NCI-H187 treated with DMSO at 0.1 percent for 48 hours (cell line): ENCODE data around the gene AMMECR1.
"Not testable (repeated sequence)": the region's sequence is repeated elsewhere in the genome, so short reads cannot be mapped to it uniquely, and the experiment has no call there.

Source experiments
- DNase-seq: peaks from one replicate; lab custom pipeline; 2025; lab: John Stamatoyannopoulos, UW

The AMMECR1 gene

GRCh38 chrX:110317820-110318663, at the start of gene AMMECR1:
TSS of gene AMMECR1 (minus strand) at chrX:110318085. CDS start at chrX:110318071, 14 bp downstream.
- peak; percentile 12 for DNase-seq

DNA sequence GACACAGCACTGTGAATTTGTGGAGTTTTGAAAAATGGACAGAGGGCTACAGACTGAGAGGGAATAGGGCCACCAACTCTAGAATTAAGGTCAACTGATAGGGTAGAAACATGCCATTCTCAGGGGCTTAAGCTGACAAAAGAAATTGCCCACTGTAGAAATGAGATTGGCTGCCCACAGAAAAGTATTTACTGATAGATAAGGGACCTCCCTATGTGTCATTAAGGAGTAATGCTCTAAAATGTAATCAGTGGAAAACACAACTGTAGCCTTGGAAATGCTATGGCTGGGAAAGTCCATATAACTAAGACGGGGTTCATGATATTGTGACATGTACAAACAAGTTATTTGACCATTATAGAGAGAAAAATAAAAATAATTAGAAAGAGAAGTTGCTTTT, 45.4 kb upstream of the AMMECR1 start:
- DNase-seq = no peak

GRCh38 chrX:110359273-110359672, 41.4 kb upstream of the AMMECR1 start:
- no peak for DNase-seq

DNA sequence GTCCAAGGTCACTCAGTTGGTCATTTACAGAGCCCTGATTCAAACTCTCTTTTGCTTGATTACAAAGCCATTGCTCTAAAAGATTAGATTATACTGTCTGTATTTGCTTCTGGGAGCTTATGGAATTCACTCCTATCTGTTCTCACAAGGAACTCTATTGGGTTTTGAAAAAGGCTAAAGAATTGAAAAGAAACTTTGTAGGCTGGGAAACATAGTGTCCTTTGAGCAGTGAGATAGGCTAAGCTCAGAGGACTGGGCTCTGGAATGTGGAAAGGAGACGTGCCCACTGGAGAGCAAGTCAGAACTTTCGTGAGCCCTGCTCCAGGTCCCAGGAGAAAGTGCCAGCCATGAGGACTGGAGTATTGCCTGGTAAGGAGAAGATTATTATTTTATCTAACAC, 40.7 kb upstream of the AMMECR1 start, which contains the start of gene RTL9:
RTL9 (plus strand) TSS at position 301 of the 400 bp plus-strand sequence. CDS start 91,770 bp downstream, outside the sequence.
- no peak for DNase-seq

GRCh38 chrX:110346681-110347080, 28.8 kb upstream of the AMMECR1 start:
- DNase-seq = no peak

GRCh38 chrX:110341189-110342035, 23.5 kb upstream of the AMMECR1 start:
- no peak for DNase-seq

DNA sequence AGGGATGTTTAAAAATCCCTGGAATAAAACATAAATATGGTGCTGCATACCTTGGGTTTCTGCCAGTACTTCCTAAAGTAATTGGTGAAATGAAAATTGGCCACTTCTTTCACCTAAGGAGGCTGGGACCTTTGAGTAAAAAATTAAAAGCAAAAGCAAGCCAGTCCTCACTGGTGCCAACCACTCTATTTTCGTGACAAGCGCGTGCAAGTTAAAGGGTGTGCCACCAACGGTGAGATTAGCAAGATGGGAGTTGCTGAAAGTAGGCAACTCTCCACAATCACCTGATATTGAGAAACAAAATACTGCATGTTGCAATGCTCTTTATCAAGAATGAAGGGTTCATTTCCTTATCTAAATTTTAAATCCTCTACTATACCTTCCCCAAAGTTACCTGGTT, 21.1 kb upstream of the AMMECR1 start:
- DNase-seq = no peak

DNA sequence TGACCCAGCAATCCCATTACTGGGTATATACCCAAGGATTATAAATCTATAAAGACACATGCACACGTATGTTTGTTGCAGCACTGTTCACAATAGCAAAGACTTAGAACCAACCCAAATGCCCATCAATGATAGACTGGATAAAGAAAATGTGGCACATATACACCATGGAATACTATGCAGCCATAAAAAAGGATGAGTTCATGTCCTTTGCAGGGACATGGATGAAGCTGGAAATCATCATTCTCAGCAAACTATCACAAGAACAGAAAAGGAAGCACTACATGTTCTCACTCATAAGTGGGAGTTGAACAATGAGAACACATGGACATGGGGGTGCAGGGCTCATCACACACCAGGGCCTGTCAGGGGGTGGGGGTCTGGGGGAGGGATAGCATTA, 15.6 kb upstream of the AMMECR1 start:
- not testable (repeated sequence) for DNase-seq

DNA sequence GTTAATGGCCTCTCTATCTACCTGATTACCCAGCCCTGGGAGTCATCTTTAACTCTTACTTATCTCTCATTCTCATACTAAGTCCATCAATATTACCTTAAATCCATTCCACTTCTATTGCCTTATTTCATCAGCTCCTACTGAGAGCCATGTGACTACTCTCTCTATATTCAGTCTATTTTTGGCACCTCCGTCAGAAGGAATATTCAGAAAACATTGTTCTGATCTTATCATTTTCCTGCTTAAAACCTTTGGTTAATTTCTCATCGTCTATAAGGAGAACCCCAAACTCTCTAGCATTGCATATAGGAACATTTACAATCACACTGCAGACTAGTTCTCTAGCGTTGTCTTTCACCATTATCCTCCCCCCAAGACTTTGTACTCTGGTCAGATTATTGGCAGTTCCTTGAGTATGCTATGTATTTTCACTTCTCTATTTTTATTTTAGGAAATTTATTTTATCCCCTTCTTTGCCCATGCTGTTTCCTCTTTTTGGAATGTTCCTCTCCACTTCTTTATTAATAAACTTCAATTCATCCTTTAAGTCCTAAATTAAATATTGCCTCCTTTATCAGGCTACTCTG, 13.7 kb upstream of the AMMECR1 start:
- DNase-seq = no peak

- not testable (repeated sequence) for DNase-seq
Measured at GRCh38 chrX:110328613-110329012, 10.7 kb upstream of the AMMECR1 start.

DNA sequence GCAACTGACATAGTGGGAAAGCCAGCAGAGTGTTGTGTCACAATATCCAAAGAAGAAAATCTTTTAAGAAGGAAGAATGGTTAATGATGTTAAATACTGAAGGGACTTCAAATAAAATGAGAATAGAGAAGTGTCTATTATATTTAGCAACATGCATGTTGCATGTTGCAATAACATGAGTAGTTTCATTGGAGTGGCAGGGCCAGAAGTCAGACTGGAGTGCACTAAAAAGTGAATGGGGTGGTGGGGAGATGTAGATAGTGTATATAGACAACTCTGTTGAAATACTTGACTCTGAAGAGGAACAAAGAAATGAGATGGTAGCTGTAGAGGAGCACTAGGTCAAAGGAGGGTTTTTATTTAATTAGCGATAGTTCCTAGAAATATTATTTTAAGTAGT, 9.5 kb upstream of the AMMECR1 start:
- no peak for DNase-seq

DNA sequence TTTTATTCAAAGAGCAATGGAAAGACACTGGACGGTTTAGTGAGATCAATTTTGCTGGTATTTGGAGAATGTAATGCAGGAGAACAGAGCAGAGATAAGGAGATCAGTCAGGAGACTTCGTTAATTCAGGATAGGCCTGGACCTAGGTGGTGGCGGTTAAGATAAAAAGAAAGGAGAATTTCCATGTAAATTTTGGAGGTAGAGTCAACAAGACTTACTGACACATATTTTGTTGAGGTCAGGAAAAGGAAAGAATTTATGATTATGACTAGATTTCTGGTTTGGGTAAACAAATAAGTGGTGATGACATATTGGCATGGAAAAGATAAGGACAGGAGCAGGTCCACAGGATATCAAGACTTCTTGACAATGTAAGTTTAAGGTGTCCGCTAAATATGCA, 8.8 kb upstream of the AMMECR1 start:
- DNase-seq = no peak

GRCh38 chrX:110322603-110323002, 4.7 kb upstream of the AMMECR1 start:
- DNase-seq = no peak

DNA sequence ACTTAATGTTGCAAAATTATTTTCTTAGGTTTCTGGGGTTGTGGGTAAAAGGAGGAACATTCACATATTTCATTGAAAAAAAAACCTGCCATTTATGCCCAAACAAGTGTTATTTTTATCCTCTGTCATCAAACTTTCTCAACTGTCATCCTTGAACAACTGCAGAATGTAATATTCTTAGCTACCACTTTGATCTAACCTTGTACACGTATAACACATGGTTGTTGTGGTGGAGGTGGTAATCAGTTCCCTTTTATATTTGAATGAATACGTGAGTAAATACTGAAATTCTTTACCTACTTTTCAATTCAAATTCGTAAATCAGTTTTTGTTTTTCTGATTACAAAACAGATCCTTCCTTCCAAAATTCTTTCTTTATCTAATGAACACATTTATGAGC, 3.8 kb upstream of the AMMECR1 start:
- DNase-seq = no peak

DNA sequence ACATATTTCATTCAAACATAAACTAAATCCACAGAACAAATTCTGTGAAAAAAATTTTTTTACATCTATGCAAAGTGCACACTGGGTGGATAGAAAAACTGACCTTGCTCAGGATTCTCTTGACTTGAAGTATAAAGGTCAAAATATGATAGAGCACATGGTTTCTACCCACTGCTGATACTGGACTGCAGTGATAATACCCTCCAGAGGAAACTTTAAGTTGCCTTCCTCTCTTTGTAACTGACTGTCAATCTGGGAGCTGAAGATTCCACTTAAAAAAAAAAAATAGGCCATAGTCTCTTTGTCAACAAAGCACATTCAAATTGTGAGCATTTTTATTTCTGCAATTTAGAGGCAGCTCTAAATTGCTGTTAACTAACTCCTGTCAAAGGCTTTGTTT, 3.2 kb upstream of the AMMECR1 start:
- no peak for DNase-seq

- no peak for DNase-seq
Measured at GRCh38 chrX:110320381-110320987, 2.6 kb upstream of the AMMECR1 start.

DNA sequence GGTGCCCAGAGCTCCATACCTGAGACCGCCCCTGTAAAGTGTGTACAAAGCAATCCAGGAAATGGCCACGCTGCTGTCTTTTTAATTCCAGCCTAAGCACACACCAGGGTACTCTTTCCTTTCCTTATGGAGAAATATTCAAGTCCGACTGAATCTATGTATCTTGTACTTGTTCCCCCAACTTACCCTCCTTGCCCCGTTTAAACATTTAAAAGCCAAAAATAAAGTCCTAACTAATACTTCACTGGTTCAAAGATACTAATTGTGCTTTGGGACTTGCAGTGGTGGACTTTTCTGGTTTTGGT, 731 bp upstream of the AMMECR1 start:
- no peak for DNase-seq

- no peak for DNase-seq
Measured at GRCh38 chrX:110317061-110317819, 645 bp downstream of the AMMECR1 start.

DNA sequence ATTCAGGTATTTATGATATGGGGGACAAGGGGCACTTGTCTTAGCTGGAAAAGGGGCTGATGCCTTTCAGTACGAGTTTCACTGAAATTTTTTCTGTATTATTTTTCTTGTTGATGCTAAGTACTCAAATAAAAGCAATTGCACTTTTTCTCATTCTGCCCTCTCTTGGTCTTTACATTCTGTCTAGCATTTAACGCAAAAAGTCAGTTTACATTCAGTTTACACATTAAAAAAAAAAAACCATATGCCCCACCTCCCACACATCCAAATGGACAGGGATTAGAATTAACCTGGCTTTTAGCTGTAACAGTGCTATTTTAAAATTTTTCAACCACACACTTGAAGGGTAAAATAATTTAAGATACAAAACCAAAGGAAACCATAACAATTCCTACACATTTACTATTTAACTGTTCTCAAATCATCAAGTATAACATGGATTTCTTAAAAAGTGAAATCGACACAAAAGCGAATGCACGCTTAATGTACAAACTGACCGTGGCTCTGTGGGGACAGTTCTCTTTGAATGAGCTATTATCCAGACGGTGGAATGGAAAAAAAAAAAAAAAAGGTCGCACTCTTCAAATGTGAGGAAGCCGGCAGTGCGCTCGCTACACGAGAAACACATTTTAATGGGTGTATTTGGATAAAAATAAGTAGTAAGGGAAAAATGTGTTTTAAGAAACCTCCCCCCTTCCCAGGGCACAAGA, 1.4 kb downstream of the AMMECR1 start:
- DNase-seq = no peak

DNA sequence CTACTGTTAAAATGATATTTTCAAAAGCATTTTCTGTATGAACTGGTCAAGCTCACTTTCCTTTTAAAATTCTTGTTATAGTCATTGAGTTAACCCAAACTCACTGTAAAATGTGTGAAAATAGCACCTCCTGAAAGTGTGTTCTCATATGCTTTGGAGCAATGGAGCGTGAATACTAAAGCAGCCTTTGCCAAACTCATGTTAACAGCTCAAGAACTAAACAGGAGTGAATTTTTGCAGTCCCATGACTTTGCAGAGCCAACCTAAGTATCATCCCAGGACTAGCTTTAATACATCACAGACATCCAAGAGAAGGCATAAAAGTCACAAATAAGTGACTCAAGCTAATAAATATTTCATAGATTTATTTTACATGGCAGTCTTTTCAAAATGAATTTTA, 2.3 kb downstream of the AMMECR1 start:
- no peak for DNase-seq
